ENCODE data around the gene SCN1B. TPM values are rescaled to one million over a fixed set of nuclear protein-coding genes. Genes with fewer than 3 reads are reported as not detected.
A peak's percentile ranks its signal among the peaks of the same experiment; 100 is the strongest.

The SCN1B gene
- total RNA-seq, 1 donor from 2014 or later, result 2.7 TPM

DNA sequence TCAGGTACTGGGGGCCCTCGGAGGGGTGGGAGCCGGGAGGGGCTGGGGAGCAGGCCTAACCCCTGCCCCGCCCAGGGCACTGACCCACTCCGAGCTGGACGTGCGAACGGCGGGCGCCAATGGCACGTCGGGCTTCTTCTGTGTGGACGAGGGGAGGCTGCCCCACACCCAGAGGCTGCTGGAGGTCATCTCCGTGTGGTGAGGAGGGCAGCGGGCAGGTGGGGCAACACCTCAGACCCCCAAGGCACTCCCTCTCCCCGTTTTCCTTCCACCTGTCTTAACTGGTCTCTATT lies 29.5 kb downstream of the SCN1B start:
- H3K9me3 Mint-ChIP-seq, result no peaks in the 10 kb centered on the region
- H3K4me1 Mint-ChIP-seq (ENCODE audit: low read depth), result peaks cover 4% of the 10 kb centered on the region
- H3K27me3 Mint-ChIP-seq (ENCODE audit: low read depth), result peaks cover 6% of the 10 kb centered on the region
- no peak overlapping the region for H3K4me3 Mint-ChIP-seq (ENCODE audit: low read depth)
- DNase-seq (ENCODE audit: low spot score), result no peak
- no peaks in the 10 kb centered on the region for H3K36me3 Mint-ChIP-seq (ENCODE audit: low read depth)
- intact Hi-C loops (cut with micrococcal nuclease), result no loop called here
- no peak overlapping the region for H3K27ac Mint-ChIP-seq

DNA sequence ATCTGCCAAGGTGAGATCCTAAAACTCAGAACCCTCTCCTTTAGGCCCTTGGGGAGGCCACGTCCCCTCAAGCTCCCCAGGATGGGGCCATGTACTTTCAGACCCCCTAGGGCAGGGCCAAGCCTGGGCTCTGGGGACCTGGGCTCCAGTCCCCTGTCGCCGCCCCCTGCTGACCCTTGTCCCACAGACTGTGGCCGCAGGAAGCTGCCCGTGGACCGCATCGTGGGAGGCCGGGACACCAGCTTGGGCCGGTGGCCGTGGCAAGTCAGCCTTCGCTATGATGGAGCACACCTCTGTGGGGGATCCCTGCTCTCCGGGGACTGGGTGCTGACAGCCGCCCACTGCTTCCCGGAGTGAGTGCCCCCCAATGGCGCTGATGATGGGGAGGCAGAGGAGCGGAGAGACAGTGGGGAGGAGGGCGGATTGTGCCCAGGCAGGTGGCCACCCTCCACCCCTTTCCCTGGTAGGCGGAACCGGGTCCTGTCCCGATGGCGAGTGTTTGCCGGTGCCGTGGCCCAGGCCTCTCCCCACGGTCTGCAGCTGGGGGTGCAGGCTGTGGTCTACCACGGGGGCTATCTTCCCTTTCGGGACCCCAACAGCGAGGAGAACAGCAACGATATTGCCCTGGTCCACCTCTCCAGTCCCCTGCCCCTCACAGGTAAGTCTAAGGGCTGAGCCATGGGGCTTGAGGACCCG lies 30.0 kb downstream of the SCN1B start:
- Mint-ChIP-seq H3K9me3 (no peaks in the 10 kb centered on the region), H3K27ac (no peak overlapping the region), H3K4me3 (ENCODE audit: low read depth) (no peak overlapping the region), H3K36me3 (ENCODE audit: low read depth) (no peaks in the 10 kb centered on the region), H3K27me3 (ENCODE audit: low read depth) (peaks cover 6% of the 10 kb centered on the region), H3K4me1 (ENCODE audit: low read depth) (peaks cover 4% of the 10 kb centered on the region)
- DNase-seq (ENCODE audit: low spot score), result no peak
- intact Hi-C loops (cut with micrococcal nuclease), result no loop called here

DNA sequence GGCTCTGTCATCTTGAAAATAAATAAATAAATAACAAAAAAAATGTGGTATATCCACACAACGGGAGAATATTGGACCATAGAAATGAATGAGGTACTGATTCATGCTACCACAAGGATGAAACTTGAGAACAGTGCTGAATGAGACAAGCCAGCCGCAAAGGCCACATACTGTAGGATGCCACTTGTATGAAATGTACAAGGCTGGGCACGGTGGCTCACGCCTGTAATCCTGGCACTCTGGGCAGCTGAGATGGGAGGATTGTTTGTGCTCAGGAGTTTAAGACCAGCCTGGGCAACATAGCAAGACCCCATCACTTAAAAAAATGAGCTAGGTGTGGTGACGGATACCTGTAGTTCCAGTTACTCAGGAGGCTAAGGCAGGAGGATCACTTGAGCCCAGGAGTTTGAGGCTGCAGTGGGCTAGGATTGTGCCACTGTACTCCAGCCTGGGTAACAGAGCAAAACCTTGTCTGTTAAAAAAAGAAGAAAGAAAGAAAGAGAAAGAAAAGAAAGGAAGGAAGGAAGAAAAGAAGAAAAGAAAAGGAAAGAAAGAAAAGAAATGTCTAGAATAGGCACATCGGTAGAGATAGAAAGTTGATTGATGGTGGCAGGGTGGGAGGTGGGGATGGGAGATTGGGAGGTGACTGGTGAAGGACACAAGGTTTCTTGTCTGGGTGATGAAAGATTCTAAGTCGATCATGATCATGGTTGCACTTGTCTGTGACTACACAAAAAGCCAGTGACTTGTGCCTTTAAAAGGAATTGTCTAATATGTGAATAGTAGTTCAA lies 31.5 kb downstream of the SCN1B start:
- no peaks in the 10 kb centered on the region for H3K9me3 Mint-ChIP-seq
- no peak overlapping the region for H3K27ac Mint-ChIP-seq
- H3K4me3 Mint-ChIP-seq (ENCODE audit: low read depth), result no peak overlapping the region
- DNase-seq (ENCODE audit: low spot score), result no peak
- H3K27me3 Mint-ChIP-seq (ENCODE audit: low read depth), result peaks cover 3% of the 10 kb centered on the region
- H3K36me3 Mint-ChIP-seq (ENCODE audit: low read depth), result no peaks in the 10 kb centered on the region
- peaks cover 6% of the 10 kb centered on the region for H3K4me1 Mint-ChIP-seq (ENCODE audit: low read depth)
- intact Hi-C loops (cut with micrococcal nuclease), result no loop called here

DNA sequence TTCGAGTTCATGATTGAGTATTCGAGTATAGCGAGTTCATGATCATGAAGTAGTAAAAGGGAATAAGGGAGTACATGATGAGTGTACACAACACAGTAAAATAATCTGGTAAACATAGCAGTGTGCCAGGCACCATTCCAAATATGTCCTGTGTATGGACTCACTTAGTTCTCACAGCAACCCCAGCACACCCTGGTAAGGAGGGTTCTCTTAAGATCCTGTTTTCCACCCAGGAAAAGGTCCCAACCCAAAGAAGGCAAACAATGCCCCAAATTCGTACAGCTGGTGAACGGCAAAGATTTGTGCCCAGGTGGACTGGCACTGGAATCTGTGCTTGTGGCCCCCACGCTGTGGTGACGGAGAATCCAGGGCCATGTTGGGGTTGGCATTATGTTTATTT lies 32.7 kb downstream of the SCN1B start:
- intact Hi-C loops (cut with micrococcal nuclease), result no loop called here
- H3K4me1 Mint-ChIP-seq (ENCODE audit: low read depth), result peaks cover 10% of the 10 kb centered on the region
- no peak overlapping the region for H3K4me3 Mint-ChIP-seq (ENCODE audit: low read depth)
- no peak overlapping the region for H3K27ac Mint-ChIP-seq
- no peaks in the 10 kb centered on the region for H3K36me3 Mint-ChIP-seq (ENCODE audit: low read depth)
- DNase-seq (ENCODE audit: low spot score), result no peak
- H3K9me3 Mint-ChIP-seq, result no peaks in the 10 kb centered on the region
- H3K27me3 Mint-ChIP-seq (ENCODE audit: low read depth), result no peaks in the 10 kb centered on the region

GRCh38 chr19:35063940-35064818 lies 33.9 kb downstream of the SCN1B start:
- no peak overlapping the region for H3K4me3 Mint-ChIP-seq (ENCODE audit: low read depth)
- peaks cover 10% of the 10 kb centered on the region for H3K4me1 Mint-ChIP-seq (ENCODE audit: low read depth)
- H3K9me3 Mint-ChIP-seq, result no peaks in the 10 kb centered on the region
- no peak overlapping the region for H3K27ac Mint-ChIP-seq
- no peak for DNase-seq (ENCODE audit: low spot score)
- intact Hi-C loops (cut with micrococcal nuclease), result no loop called here
- no peaks in the 10 kb centered on the region for H3K36me3 Mint-ChIP-seq (ENCODE audit: low read depth)
- no peaks in the 10 kb centered on the region for H3K27me3 Mint-ChIP-seq (ENCODE audit: low read depth)

DNA sequence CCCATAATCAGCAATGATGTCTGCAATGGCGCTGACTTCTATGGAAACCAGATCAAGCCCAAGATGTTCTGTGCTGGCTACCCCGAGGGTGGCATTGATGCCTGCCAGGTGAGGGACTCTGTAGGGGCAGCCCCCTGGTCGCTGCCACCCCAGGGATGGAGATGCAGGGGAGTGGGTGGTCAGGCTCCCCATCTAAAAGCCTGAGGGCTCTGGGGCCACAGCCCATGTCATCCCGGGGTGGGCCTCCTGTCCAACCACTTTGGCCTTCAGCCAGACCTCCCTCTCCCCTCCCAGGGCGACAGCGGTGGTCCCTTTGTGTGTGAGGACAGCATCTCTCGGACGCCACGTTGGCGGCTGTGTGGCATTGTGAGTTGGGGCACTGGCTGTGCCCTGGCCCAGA lies 35.3 kb downstream of the SCN1B start:
- Mint-ChIP-seq H3K27ac (no peak overlapping the region), H3K9me3 (no peaks in the 10 kb centered on the region), H3K36me3 (ENCODE audit: low read depth) (no peaks in the 10 kb centered on the region), H3K4me3 (ENCODE audit: low read depth) (no peak overlapping the region), H3K4me1 (ENCODE audit: low read depth) (peaks cover 10% of the 10 kb centered on the region), H3K27me3 (ENCODE audit: low read depth) (no peaks in the 10 kb centered on the region)
- intact Hi-C loops (cut with micrococcal nuclease), result loop anchor here (5.0 kb wide), 1 partner anchor 72 kb away; the partner anchor contains the start of genes FXYD1 and LGI4
- DNase-seq (ENCODE audit: low spot score), result no peak

DNA sequence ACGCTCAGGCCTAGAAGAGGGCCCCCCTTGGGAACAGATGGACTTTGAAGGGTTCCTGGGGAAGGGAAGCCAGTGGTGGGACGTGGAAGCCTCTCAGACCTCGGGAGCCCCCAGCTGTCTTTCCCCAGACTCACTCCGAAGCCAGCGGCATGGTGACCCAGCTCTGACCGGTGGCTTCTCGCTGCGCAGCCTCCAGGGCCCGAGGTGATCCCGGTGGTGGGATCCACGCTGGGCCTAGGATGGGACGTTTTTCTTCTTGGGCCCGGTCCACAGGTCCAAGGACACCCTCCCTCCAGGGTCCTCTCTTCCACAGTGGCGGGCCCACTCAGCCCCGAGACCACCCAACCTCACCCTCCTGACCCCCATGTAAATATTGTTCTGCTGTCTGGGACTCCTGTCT lies 35.9 kb downstream of the SCN1B start:
- no peaks in the 10 kb centered on the region for H3K9me3 Mint-ChIP-seq
- intact Hi-C loops (cut with micrococcal nuclease), result loop anchor here (2.0 to 5.0 kb wide), 2 partner anchors 49 to 71 kb away; partner anchors contain the start of genes FXYD1, FXYD3 and LGI4
- no peak for DNase-seq (ENCODE audit: low spot score)
- no peak overlapping the region for H3K4me3 Mint-ChIP-seq (ENCODE audit: low read depth)
- no peaks in the 10 kb centered on the region for H3K36me3 Mint-ChIP-seq (ENCODE audit: low read depth)
- H3K27ac Mint-ChIP-seq, result no peak overlapping the region
- no peaks in the 10 kb centered on the region for H3K27me3 Mint-ChIP-seq (ENCODE audit: low read depth)
- peaks cover 10% of the 10 kb centered on the region for H3K4me1 Mint-ChIP-seq (ENCODE audit: low read depth)

GRCh38 chr19:35066691-35067563 lies 36.7 kb downstream of the SCN1B start:
- intact Hi-C loops (cut with micrococcal nuclease), result loop anchor here (2.0 to 5.0 kb wide), 2 partner anchors 48 to 70 kb away; partner anchors contain the start of genes FXYD1, FXYD3 and LGI4
- no peaks in the 10 kb centered on the region for H3K9me3 Mint-ChIP-seq
- H3K27me3 Mint-ChIP-seq (ENCODE audit: low read depth), result no peaks in the 10 kb centered on the region
- DNase-seq (ENCODE audit: low spot score), result peak; percentile 75
- H3K4me3 Mint-ChIP-seq (ENCODE audit: low read depth), result no peak overlapping the region
- no peaks in the 10 kb centered on the region for H3K36me3 Mint-ChIP-seq (ENCODE audit: low read depth)
- H3K4me1 Mint-ChIP-seq (ENCODE audit: low read depth), result peaks cover 10% of the 10 kb centered on the region
- H3K27ac Mint-ChIP-seq, result peak overlapping the region; percentile 27

DNA sequence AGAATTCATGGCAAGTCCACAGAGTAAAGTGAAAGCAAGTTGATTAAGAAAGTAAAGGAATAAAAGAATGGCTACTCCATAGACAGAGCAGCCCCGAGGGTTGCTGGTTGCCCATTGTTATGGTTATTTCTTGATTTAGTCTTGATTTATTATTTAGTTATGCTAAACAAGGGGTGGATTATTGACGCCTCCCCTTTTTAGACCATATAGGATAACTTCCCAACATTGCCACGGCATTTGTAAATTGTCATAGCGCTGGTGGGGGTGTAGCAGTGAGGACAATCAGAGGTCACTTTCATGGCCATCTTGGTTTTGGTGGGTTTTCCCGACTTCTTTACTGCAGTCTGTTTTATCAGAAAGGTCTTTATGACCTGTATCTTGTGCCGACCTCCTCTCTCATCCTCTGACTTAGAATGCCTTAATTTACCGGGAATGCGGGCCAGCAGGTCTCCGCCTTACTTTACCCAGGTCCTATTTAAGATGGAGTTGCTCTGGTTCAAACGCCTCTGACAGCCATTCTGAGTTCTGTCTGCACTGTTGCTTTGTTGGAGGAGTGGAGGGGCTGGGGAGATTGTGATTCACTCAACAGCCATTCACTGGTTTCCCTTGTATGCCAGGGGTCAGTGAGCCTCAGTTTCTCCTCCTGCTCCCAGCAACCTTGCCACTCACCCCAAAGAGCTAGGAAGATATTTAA lies 38.8 kb downstream of the SCN1B start:
- no peaks in the 10 kb centered on the region for H3K27me3 Mint-ChIP-seq (ENCODE audit: low read depth)
- H3K36me3 Mint-ChIP-seq (ENCODE audit: low read depth), result no peaks in the 10 kb centered on the region
- no peak overlapping the region for H3K4me3 Mint-ChIP-seq (ENCODE audit: low read depth)
- no peaks in the 10 kb centered on the region for H3K9me3 Mint-ChIP-seq
- DNase-seq (ENCODE audit: low spot score), result no peak
- H3K27ac Mint-ChIP-seq, result no peak overlapping the region
- intact Hi-C loops (cut with micrococcal nuclease), result loop anchor here (5.0 kb wide), 1 partner anchor 68 kb away; the partner anchor contains the start of genes FXYD1 and LGI4
- peaks cover 8% of the 10 kb centered on the region for H3K4me1 Mint-ChIP-seq (ENCODE audit: low read depth)

DNA sequence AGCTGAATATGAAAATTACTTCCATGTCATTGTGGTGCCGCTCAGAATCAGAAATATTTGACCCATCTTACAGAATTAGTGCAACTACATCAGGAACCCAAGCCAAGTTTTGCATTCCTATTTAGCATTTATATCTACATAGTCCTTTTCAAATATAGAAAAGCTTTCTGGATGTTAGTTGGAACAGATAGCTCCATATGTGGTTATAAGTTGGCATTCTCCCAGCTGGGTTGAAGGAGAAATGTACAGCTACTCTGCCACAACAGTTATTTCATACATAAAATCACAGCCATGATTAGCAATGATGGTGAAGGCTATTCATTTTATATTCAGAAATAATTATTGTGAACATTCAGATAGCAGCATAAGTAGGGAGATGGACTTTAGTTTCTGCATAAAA lies 39.4 kb downstream of the SCN1B start:
- no peaks in the 10 kb centered on the region for H3K36me3 Mint-ChIP-seq (ENCODE audit: low read depth)
- H3K9me3 Mint-ChIP-seq, result no peaks in the 10 kb centered on the region
- H3K4me1 Mint-ChIP-seq (ENCODE audit: low read depth), result peaks cover 7% of the 10 kb centered on the region
- DNase-seq (ENCODE audit: low spot score), result no peak
- intact Hi-C loops (cut with micrococcal nuclease), result loop anchor here (5.0 kb wide), 1 partner anchor 68 kb away; the partner anchor contains the start of genes FXYD1 and LGI4
- H3K27ac Mint-ChIP-seq, result no peak overlapping the region
- no peak overlapping the region for H3K4me3 Mint-ChIP-seq (ENCODE audit: low read depth)
- H3K27me3 Mint-ChIP-seq (ENCODE audit: low read depth), result no peaks in the 10 kb centered on the region

DNA sequence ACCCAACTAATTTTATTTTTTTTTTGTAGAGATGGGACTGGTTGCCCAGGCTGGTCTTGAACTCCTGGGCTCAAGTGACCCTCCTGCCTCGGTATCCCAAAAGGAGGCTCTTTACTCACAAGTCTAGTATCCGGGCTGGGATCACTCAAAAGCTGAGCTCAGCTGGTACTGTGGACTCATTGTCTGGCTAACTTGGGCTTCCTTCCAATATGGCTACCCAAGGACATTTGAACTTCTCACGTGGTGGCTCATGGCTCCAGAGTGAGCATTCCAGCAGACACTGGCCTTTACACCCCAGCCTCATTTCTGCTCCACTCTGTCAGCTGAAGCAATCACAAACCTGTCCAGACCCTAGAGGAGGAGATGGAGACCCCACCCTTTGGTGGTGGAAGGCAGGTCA lies 40.2 kb downstream of the SCN1B start:
- Mint-ChIP-seq H3K4me3 (ENCODE audit: low read depth) (no peak overlapping the region), H3K36me3 (ENCODE audit: low read depth) (no peaks in the 10 kb centered on the region), H3K27ac (no peak overlapping the region), H3K27me3 (ENCODE audit: low read depth) (no peaks in the 10 kb centered on the region), H3K9me3 (no peaks in the 10 kb centered on the region), H3K4me1 (ENCODE audit: low read depth) (peaks cover 7% of the 10 kb centered on the region)
- no peak for DNase-seq (ENCODE audit: low spot score)
- intact Hi-C loops (cut with micrococcal nuclease), result no loop called here

Measured in activated T-helper 2 cell treated with anti-CD3 and anti-CD28 coated beads, Interferon-gamma antibody, Interleukin-2, Interleukin-4, amounts not matched to agents 10 μg/mL and 5 μg/mL and 100 μg/mL, durations not matched to agents 14 hours and 24 hours and 36 hours (primary cell).